ENCODE data around the gene TRIM2.

GRCh38 chr4:153332936-153333335 is 128.7 kb downstream of the TRIM2 start:
- no peak for TF ChIP-seq EZH2phosphoT487 (IDR thresholded peaks at IDR 0.05; ENCODE audit: low read length)
- TF ChIP-seq CTCF (IDR thresholded peaks at IDR 0.05; ENCODE audit: low read length): no peak
- TF ChIP-seq EZH2 (optimal IDR thresholded peaks at IDR 0.05; ENCODE audit: low read depth, low read length): no peak
